Activated B cell treated with CpG ODN at 0.5 μM for 24 hours (primary cell): ENCODE data around the gene ST6GALNAC3. TPM values are rescaled to one million over a fixed set of nuclear protein-coding genes. Genes with fewer than 3 reads are reported as not detected.

Experiments
- ATAC-seq: fragments of 200-7000 bp; cut with Tn5 transposase; one replicate; pipeline ENCODE4 v1.10.0; 2021; ENCODE audit warnings: low read depth, mild to moderate bottlenecking, moderate library complexity
- CTCF ChIA-PET: fragments of 350-600 bp; sonication (Branson Sonifier 250); formaldehyde crosslinking; loops from one replicate; lab custom pipeline; 2021; ENCODE audit warnings: antibody characterized with exemption; lab: Charles Lee
- POLR2A ChIA-PET: fragments of 350-600 bp; sonication (Branson Sonifier 250); formaldehyde crosslinking; loops from one replicate; lab custom pipeline; 2021; ENCODE audit warnings: antibody characterized with exemption; lab: Charles Lee
- DNase-seq: peaks from one replicate; pipeline ENCODE4 v3.0.0; 2022
- H3K27ac Mint-ChIP-seq: one replicate; pipeline ENCODE4 v1.8.0; 2020; ENCODE audit warnings: mixed read lengths
- H3K27me3 Mint-ChIP-seq: one replicate; pipeline ENCODE4 v1.8.0; 2021; ENCODE audit warnings: mixed read lengths
- H3K36me3 Mint-ChIP-seq: one replicate; pipeline ENCODE4 v1.8.0; 2021; ENCODE audit warnings: low read depth, mixed read lengths
- H3K4me1 Mint-ChIP-seq: one replicate; pipeline ENCODE4 v1.8.0; 2021; ENCODE audit warnings: mixed read lengths
- H3K4me3 Mint-ChIP-seq: one replicate; pipeline ENCODE4 v1.8.0; 2020; ENCODE audit warnings: mild to moderate bottlenecking, mixed read lengths
- H3K9me3 Mint-ChIP-seq: one replicate; pipeline ENCODE4 v1.8.0; 2020; ENCODE audit warnings: mixed read lengths
- CTCF ChIP-seq: fragments of 200-600 bp; IDR thresholded peaks from one replicate; pipeline ENCODE4 v1.8.0; 2022; ENCODE audit warnings: antibody characterized with exemption, mild to moderate bottlenecking
- intact Hi-C: fragments of 100-400 bp; cut with micrococcal nuclease; formaldehyde crosslinking; loops from one replicate; pipeline ENCODE4 v1.15.1; 2024
- total RNA-seq: library from RNA; stranded (reverse); gene quantifications from 2 replicates; pipeline ENCODE4 v1.2.3, GENCODE V29; 2022

ST6GALNAC3 gene
- total RNA-seq, 1 donor from 2014 or later: 12.6 TPM

GRCh38 chr1:76070538-76070937 lies 4.0 kb upstream of the ST6GALNAC3 start:
- Mint-ChIP-seq H3K27ac (no peak overlapping the region), H3K27me3 (peaks cover 11% of the 10 kb centered on the region), H3K4me1 (peaks cover 13% of the 10 kb centered on the region), H3K4me3 (no peak overlapping the region), H3K9me3 (peaks cover 2% of the 10 kb centered on the region), H3K36me3 (peaks cover 2% of the 10 kb centered on the region)
- CTCF ChIA-PET: no interaction called here
- ATAC-seq: no peak
- TF ChIP-seq CTCF: no peak
- intact Hi-C loops: loop anchor here (10.0 kb wide), 7 partner anchors 224 to 1934 kb away; partner anchors contain the start of genes AK5, DNAJB4, FPGT and FUBP1
- POLR2A ChIA-PET: no interaction called here
- no peak for DNase-seq

- intact Hi-C loops: loop anchor here (10.0 kb wide), 7 partner anchors 221 to 1931 kb away; partner anchors contain the start of genes AK5, DNAJB4, FPGT and FUBP1
- Mint-ChIP-seq H3K4me1 (peaks cover 33% of the 10 kb centered on the region), H3K9me3 (peaks cover 2% of the 10 kb centered on the region), H3K4me3 (no peak overlapping the region), H3K27ac (no peak overlapping the region), H3K27me3 (peaks cover 9% of the 10 kb centered on the region), H3K36me3 (peaks cover 2% of the 10 kb centered on the region)
- ChIA-PET CTCF (no interaction called here), POLR2A (interaction anchor here (0.6 kb wide), 1 partner anchor 1610 kb away, joined by 3 read pairs; no protein-coding TSS in a partner anchor)
- ATAC-seq (no peak), DNase-seq (no peak)
- TF ChIP-seq CTCF: no peak
Measured at GRCh38 chr1:76073481-76073880, 1.1 kb upstream of the ST6GALNAC3 start.

GRCh38 chr1:76075188-76075489 lies 593 bp downstream of the ST6GALNAC3 start:
- TF ChIP-seq CTCF: no peak
- ATAC-seq: no peak
- H3K4me1 Mint-ChIP-seq: peaks cover 40% of the 10 kb centered on the region
- peaks cover 2% of the 10 kb centered on the region for H3K9me3 Mint-ChIP-seq
- intact Hi-C loops: loop anchor here (1.0 to 10.0 kb wide), 9 partner anchors 144 to 1930 kb away; partner anchors contain the start of genes AK5, DNAJB4, FPGT and FUBP1
- H3K27me3 Mint-ChIP-seq: peaks cover 9% of the 10 kb centered on the region
- CTCF ChIA-PET: no interaction called here
- H3K27ac Mint-ChIP-seq: peak overlapping the region; percentile 79
- H3K36me3 Mint-ChIP-seq: peaks cover 2% of the 10 kb centered on the region
- peak overlapping the region; percentile 88 for H3K4me3 Mint-ChIP-seq
- POLR2A ChIA-PET: interaction anchor here (0.9 to 1.4 kb wide), 3 partner anchors 61 to 1929 kb away, joined by 3 to 5 read pairs (median 3); partner anchors contain the start of genes DNAJB4 and RABGGTB
- DNase-seq: no peak

- H3K4me1 Mint-ChIP-seq: peaks cover 44% of the 10 kb centered on the region
- peaks cover 9% of the 10 kb centered on the region for H3K27me3 Mint-ChIP-seq
- H3K9me3 Mint-ChIP-seq: peaks cover 2% of the 10 kb centered on the region
- ChIA-PET CTCF (no interaction called here), POLR2A (interaction anchor here (1.4 kb wide), 1 partner anchor 1929 kb away, joined by 5 read pairs; the partner anchor contains the start of gene DNAJB4)
- DNase-seq (no peak), ATAC-seq (peak; percentile 36)
- intact Hi-C loops: loop anchor here (1.0 to 10.0 kb wide), 9 partner anchors 143 to 1929 kb away; partner anchors contain the start of genes AK5, DNAJB4, FPGT and FUBP1
- peak overlapping the region; percentile 88 for H3K4me3 Mint-ChIP-seq
- peaks cover 2% of the 10 kb centered on the region for H3K36me3 Mint-ChIP-seq
- no peak for TF ChIP-seq CTCF
- peak overlapping the region; percentile 79 for H3K27ac Mint-ChIP-seq
Measured at GRCh38 chr1:76075877-76076276, 1.3 kb downstream of the ST6GALNAC3 start.

GRCh38 chr1:76079475-76080227 lies 5.1 kb downstream of the ST6GALNAC3 start:
- Mint-ChIP-seq H3K27me3 (no peaks in the 10 kb centered on the region), H3K27ac (no peak overlapping the region), H3K4me3 (no peak overlapping the region), H3K4me1 (peaks cover 51% of the 10 kb centered on the region), H3K9me3 (peaks cover 2% of the 10 kb centered on the region), H3K36me3 (no peaks in the 10 kb centered on the region)
- ChIA-PET CTCF (no interaction called here), POLR2A (interaction anchor here (0.6 kb wide), 1 partner anchor 41 kb away, joined by 3 read pairs; no protein-coding TSS in a partner anchor)
- ATAC-seq: no peak
- intact Hi-C loops: loop anchor here (10.0 kb wide), 7 partner anchors 215 to 1925 kb away; partner anchors contain the start of genes AK5, DNAJB4, FPGT and FUBP1
- no peak for TF ChIP-seq CTCF
- DNase-seq: no peak
